AG09309 (cell line): ENCODE data around the gene CLEC4G.

ENCODE experiments used
- DNase-seq: peaks from one replicate; pipeline ENCODE4 v3.0.0-alpha.2; 2010; ENCODE audit warnings: low read depth
- H3K4me3 ChIP-seq: 2 replicates; pipeline ENCODE4 v1.5.1; 2011; ENCODE audit warnings: mild to moderate bottlenecking, low read depth, low read length, moderate library complexity; ENCODE audit not compliant: control insufficient read depth
- CTCF ChIP-seq: IDR thresholded peaks from 2 replicates; pipeline ENCODE4 v1.5.1; 2011; ENCODE audit warnings: mild to moderate bottlenecking, low read depth, low read length, inconsistent platforms; ENCODE audit not compliant: insufficient read depth, control insufficient read depth; ENCODE audit errors: missing control alignments

CLEC4G gene

DNA sequence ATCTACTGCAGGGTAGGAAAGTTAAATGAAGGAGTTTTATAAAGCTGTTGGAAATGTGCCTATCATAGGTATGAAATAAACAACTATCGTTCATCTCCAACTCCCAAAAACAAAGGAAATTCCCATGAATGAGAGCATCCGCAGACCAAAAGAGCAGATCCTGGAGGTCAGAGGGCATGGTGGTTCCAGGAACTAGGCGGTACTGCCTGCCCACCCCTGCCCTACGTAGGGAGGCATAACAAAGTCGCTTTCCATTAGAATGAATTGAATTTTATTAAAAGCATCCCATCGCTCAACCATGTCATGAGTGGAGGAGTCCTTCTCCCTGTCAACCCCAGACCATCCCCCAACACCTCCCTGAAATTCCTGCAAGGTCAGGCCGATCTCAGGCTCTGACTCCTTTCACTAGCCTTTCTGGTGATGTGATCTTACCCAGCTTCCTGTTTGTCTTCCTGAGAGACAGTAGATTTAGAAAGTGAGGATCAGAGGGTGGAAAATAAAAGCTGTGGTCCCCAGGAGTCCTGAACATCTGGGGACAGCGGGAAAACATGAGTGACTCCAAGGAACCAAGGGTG is 30.9 kb upstream of the CLEC4G start, which contains the start of gene CLEC4M:
CLEC4M (plus strand) TSS at position 525 of the 575 bp plus-strand sequence; CDS start at position 549, 24 bp downstream.
- no peak for TF ChIP-seq CTCF
- no peak for DNase-seq
- no peak within 1 kb of the TSS for H3K4me3 ChIP-seq

- no peak for DNase-seq
- no peak for TF ChIP-seq CTCF
Measured at GRCh38 chr19:7759156-7759555, 27.2 kb upstream of the CLEC4G start.

DNA sequence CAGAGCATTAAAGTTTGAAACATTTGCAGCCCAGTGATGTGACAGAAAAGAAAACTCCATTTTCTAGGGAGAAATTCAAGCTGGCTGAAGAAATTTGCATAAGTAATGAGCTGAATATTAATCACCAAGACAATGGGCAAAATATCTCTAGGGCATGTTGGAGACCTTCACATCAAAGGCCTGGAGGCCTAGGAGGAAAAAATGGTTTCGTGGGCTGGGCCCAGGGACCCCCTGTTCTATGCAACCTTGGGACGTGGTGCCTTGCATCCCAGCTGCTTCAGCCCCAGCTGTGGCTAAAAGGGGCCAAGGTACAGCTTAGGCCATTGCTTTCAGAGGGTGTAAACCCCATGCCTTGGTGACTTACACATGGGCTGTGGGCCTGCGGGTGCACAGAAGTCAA is 25.4 kb upstream of the CLEC4G start:
- TF ChIP-seq CTCF, result no peak
- DNase-seq, result no peak
- no peak overlapping the region for H3K4me3 ChIP-seq

More at GRCh38 chr19:7759156-7759555, 27.2 kb upstream of the CLEC4G start:
- H3K4me3 ChIP-seq, result no peak overlapping the region

- TF ChIP-seq CTCF, result no peak
- no peak overlapping the region for H3K4me3 ChIP-seq
- DNase-seq, result no peak
Measured at GRCh38 chr19:7756258-7756657, 24.3 kb upstream of the CLEC4G start.

- DNase-seq, result no peak
- no peak for TF ChIP-seq CTCF
- no peak overlapping the region for H3K4me3 ChIP-seq
Measured at GRCh38 chr19:7751157-7751783, 19.4 kb upstream of the CLEC4G start.

DNA sequence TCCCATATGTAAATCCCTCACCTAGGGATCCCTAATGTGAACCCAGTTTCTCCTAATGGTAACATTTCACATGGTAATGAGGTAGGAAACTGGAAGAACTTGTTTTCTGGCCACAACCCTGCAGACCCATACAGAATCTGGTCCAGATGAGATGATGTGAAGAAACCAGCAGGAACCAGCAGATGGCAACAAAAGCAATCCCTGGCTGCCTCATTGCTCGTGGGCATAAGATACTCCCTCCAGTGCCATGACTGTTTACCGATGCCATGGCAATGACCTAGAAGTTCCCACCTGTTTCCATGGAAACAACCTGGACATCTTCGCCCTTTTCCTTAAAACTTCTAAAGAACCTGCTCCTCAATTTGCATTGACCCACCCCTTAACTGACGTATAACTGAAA is 16.8 kb upstream of the CLEC4G start:
- TF ChIP-seq CTCF, result peak; percentile 21
- no peak for DNase-seq
- H3K4me3 ChIP-seq, result no peak overlapping the region
